Natural killer cell (primary cell): ENCODE data around the gene PKP2. TPM values are rescaled to one million over a fixed set of nuclear protein-coding genes. Genes with fewer than 3 reads are reported as not detected.

Source experiments
- ATAC-seq, 3 donors: fragments of 150-1000 bp in 2 of 3; fragments of 200-7000 bp in 1 of 3; cut with Tn5 transposase; 1 replicate in 1 of 3; 2 replicates in 2 of 3; pipeline ENCODE4 v1.10.0; 2021; ENCODE audit warnings: mild to moderate bottlenecking in 2 of 3, moderate library complexity in 2 of 3
- DNase-seq, 2 donors: peaks; one replicate each; pipeline versions ENCODE4 v3.0.0 to v3.0.0-alpha.2; 2013 to 2021; ENCODE audit warnings: mixed read lengths in 1 of 2
- H3K27ac ChIP-seq: one replicate; pipeline ENCODE4 v1.5.1; 2013; ENCODE audit warnings: mild to moderate bottlenecking, low read length
- H3K27me3 ChIP-seq: one replicate; pipeline ENCODE4 v1.6.1; 2013; ENCODE audit warnings: low read length; ENCODE audit not compliant: control insufficient read depth, insufficient read depth
- H3K36me3 ChIP-seq: one replicate; pipeline ENCODE4 v1.6.1; 2013; ENCODE audit warnings: low read length; ENCODE audit not compliant: control insufficient read depth, insufficient read depth
- H3K4me1 ChIP-seq: one replicate; pipeline ENCODE4 v1.6.1; 2013; ENCODE audit warnings: low read length; ENCODE audit not compliant: control insufficient read depth, insufficient read depth
- H3K4me3 ChIP-seq: one replicate; pipeline ENCODE4 v1.5.1; 2013; ENCODE audit warnings: low read length
- H3K9me3 ChIP-seq: one replicate; pipeline ENCODE4 v1.6.1; 2013; ENCODE audit warnings: low read length; ENCODE audit not compliant: control insufficient read depth, insufficient read depth
- H3K27ac Mint-ChIP-seq, 2 donors: one replicate each; pipeline ENCODE4 v1.8.0; 2022; ENCODE audit warnings: mild to moderate bottlenecking in 2 of 2, mixed read lengths in 2 of 2, moderate library complexity in 1 of 2
- H3K27me3 Mint-ChIP-seq, 2 donors: one replicate each; pipeline ENCODE4 v1.8.0; 2022; ENCODE audit warnings: low read depth in 2 of 2, mixed read lengths in 2 of 2
- H3K36me3 Mint-ChIP-seq: one replicate; pipeline ENCODE4 v1.8.0; 2022; ENCODE audit warnings: mixed read lengths
- H3K4me1 Mint-ChIP-seq, 2 donors: one replicate each; pipeline ENCODE4 v1.8.0; 2022; ENCODE audit warnings: mixed read lengths in 2 of 2
- H3K4me3 Mint-ChIP-seq: one replicate; pipeline ENCODE4 v1.8.0; 2022; ENCODE audit warnings: mild to moderate bottlenecking, moderate library complexity, mixed read lengths
- H3K9me3 Mint-ChIP-seq, 2 donors: one replicate each; pipeline ENCODE4 v1.8.0; 2022; ENCODE audit warnings: mixed read lengths in 2 of 2
- WGBS: methylation state at CpG from one replicate; pipeline ENCODE4 v1.1.7; 2013; ENCODE audit warnings: missing lambda C conversion rate; ENCODE audit not compliant: insufficient coverage; 5-methylcytosine and 5-hydroxymethylcytosine counted together
- intact Hi-C: fragments of 100-400 bp; cut with micrococcal nuclease; formaldehyde crosslinking; loops from one replicate; pipeline ENCODE4 v1.14.2; 2022
- total RNA-seq, 4 donors: library from RNA; stranded (reverse); fragments of 120-200 nt in 1 of 4; gene quantifications; one replicate each; pipeline versions ENCODE4 v1.2.3 to v1.2.4, GENCODE V29; 2013 to 2022
- TF ChIP-seq, protein P1 (sequence below): fragments of 200-600 bp; IDR thresholded peaks from one replicate; pipeline ENCODE4 v1.8.0; 2022; ENCODE audit warnings: antibody characterized with exemption

Gene PKP2
- total RNA-seq, 3 donors from 2014 or later (not counting 1 experiment from before 2014, with no cell fraction given): 0.16 to 1.8 (median 0.52) TPM

DNA sequence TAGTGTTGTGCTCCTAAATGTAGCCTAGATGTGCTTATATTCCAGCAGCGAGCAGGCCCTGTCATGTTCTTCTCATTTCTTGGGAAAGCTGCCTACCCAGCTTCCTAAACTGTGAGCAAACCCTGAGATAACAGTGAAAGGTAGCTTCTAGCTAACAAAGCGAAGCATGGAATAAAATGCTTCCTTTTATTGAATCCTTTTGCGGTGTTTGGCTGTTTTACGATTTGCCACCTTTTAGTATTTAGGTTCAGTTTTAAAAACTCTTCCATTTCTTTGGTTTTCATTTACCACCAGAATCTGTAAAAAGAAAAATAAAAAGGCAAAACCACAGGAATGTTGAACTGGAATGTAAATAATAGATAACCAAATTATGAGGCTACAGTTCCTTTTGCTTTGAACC lies 5.0 kb upstream of the PKP2 start:
- H3K4me3 Mint-ChIP-seq: no peak overlapping the region
- Histone ChIP-seq H3K4me1 (peaks cover 4% of the 10 kb centered on the region), H3K27me3 (no peaks in the 10 kb centered on the region), H3K27ac (no peak overlapping the region), H3K36me3 (no peaks in the 10 kb centered on the region), H3K4me3 (no peak overlapping the region), H3K9me3 (no peaks in the 10 kb centered on the region)
- H3K9me3 Mint-ChIP-seq: no peaks in the 10 kb centered on the region
- no peak overlapping the region for H3K27ac Mint-ChIP-seq
- intact Hi-C loops: no loop called here
- ATAC-seq (no peak), DNase-seq (no peak)
- TF ChIP-seq, protein P1, sequence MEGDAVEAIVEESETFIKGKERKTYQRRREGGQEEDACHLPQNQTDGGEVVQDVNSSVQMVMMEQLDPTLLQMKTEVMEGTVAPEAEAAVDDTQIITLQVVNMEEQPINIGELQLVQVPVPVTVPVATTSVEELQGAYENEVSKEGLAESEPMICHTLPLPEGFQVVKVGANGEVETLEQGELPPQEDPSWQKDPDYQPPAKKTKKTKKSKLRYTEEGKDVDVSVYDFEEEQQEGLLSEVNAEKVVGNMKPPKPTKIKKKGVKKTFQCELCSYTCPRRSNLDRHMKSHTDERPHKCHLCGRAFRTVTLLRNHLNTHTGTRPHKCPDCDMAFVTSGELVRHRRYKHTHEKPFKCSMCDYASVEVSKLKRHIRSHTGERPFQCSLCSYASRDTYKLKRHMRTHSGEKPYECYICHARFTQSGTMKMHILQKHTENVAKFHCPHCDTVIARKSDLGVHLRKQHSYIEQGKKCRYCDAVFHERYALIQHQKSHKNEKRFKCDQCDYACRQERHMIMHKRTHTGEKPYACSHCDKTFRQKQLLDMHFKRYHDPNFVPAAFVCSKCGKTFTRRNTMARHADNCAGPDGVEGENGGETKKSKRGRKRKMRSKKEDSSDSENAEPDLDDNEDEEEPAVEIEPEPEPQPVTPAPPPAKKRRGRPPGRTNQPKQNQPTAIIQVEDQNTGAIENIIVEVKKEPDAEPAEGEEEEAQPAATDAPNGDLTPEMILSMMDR: no peak
- 78% methylated on average over 3 of the region's 4 CpGs for WGBS
- peaks cover 10 to 11% of the 10 kb centered on the region in 2 donors for H3K4me1 Mint-ChIP-seq
- H3K27me3 Mint-ChIP-seq: peaks cover 0 to 3% of the 10 kb centered on the region in 2 donors
- no peaks in the 10 kb centered on the region for H3K36me3 Mint-ChIP-seq

DNA sequence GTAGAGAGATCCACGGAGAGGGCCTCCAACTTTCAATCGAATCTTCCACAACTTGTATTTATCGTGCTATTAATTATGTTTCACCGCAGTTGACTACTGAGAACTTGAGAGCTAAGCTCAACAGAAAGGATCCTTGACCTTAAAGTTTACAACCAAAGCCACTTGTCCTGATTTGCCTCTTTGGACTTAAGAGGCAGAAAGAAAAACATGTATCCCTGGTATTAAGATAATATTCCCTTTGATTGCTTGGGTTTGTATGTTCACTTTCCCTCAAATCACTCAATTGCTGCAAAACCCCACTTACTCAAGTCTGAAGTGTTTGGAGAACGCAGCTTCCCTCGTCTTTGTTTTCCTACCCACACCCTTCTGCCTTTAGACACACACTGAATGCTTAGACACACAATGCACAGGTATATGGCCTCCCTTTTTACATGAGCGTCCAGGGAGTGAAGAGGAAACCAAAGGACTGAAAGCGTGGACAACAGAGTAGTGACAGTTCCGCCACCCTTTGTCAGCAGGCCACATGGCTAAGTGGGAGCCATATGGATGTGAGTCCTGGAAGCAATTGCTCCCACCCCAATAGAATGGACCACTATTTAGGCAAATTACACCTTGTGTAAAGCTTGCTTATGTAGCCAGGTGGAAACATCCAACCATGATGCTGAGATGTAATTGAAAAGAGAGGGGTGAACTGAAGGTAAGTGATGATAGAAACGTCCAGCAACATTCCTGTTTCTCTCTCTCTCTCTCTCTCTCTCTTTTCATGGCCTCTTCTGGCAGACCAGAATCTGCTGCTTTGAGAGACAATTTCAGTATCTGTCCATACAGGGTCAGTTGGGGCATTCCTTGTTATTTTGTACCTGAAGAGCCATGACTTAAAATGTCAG lies 1.4 kb upstream of the PKP2 start:
- Mint-ChIP-seq H3K4me3 (peak overlapping the region; percentile 82), H3K4me1 (peaks cover 22% of the 10 kb centered on the region in 2 donors), H3K27ac (peak overlapping the region in 1 of 2 donors; percentile 36), H3K9me3 (no peaks in the 10 kb centered on the region), H3K36me3 (no peaks in the 10 kb centered on the region), H3K27me3 (peaks cover 24 to 30% of the 10 kb centered on the region in 2 donors)
- Histone ChIP-seq H3K9me3 (no peaks in the 10 kb centered on the region), H3K27ac (no peak overlapping the region), H3K4me3 (no peak overlapping the region), H3K27me3 (peaks cover 10% of the 10 kb centered on the region), H3K4me1 (peaks cover 14% of the 10 kb centered on the region), H3K36me3 (no peaks in the 10 kb centered on the region)
- TF ChIP-seq, protein P1: no peak
- ATAC-seq (no peak), DNase-seq (no peak)
- 91% methylated on average over 10 of the region's 10 CpGs for WGBS
- intact Hi-C loops: no loop called here

DNA sequence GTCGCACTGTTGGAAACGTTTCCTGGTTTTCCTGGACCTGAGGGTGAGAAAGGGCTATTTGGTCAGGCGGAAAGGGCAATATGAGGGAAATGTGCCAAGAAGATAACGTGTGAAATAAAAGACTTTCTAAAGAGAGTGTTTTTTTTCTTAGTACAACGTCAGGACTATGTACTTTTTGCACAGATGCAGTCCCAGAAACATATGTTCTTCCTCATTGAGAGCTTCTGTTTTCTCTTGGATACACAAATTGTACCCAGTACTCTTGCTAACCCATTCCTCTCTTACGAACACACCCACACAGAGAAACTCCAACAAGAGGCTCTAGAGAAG lies 669 bp upstream of the PKP2 start:
- Histone ChIP-seq H3K4me1 (peaks cover 14% of the 10 kb centered on the region), H3K27me3 (peaks cover 10% of the 10 kb centered on the region), H3K36me3 (no peaks in the 10 kb centered on the region), H3K27ac (no peak overlapping the region), H3K4me3 (peak overlapping the region; percentile 23), H3K9me3 (no peaks in the 10 kb centered on the region)
- ATAC-seq: no peak
- Mint-ChIP-seq H3K4me3 (peak overlapping the region; percentile 82), H3K27ac (peak overlapping the region in 1 of 2 donors; percentile 36), H3K36me3 (no peaks in the 10 kb centered on the region), H3K4me1 (peaks cover 22% of the 10 kb centered on the region in 2 donors), H3K9me3 (no peaks in the 10 kb centered on the region), H3K27me3 (peaks cover 25 to 31% of the 10 kb centered on the region in 2 donors)
- WGBS: 14% methylated on average over 6 of the region's 6 CpGs
- no peak for DNase-seq
- intact Hi-C loops: no loop called here
- TF ChIP-seq, protein P1: no peak
